Calu3 (cell line): Measurements from ENCODE around the gene RASSF6. TPM values are rescaled to one million over a fixed set of nuclear protein-coding genes. Genes with fewer than 3 reads are reported as not detected.
A peak's percentile ranks its signal among the peaks of the same experiment; 100 is the strongest.
"Not testable (repeated sequence)": the region's sequence is repeated elsewhere in the genome, so short reads cannot be mapped to it uniquely, and the experiment has no call there.

Source experiments
- BruUV-seq: library from RNA; stranded (reverse); fragments of 400-500 nt; replicated peaks from 2 replicates; lab custom pipeline; 2021; lab: Mats Ljungman, UMichigan
- CTCF ChIA-PET: fragments of 300-600 bp; sonication (Branson Sonifier 250); formaldehyde crosslinking; loops from one replicate; lab custom pipeline; 2022; ENCODE audit warnings: antibody characterized with exemption; lab: Charles Lee
- DNase-seq: peaks from one replicate; pipeline ENCODE4 v3.0.0; 2022
- H3K27ac Mint-ChIP-seq: one replicate; pipeline ENCODE4 v1.8.0; 2022; ENCODE audit warnings: mixed read lengths; ENCODE audit not compliant: unreplicated experiment
- H3K27me3 Mint-ChIP-seq: one replicate; pipeline ENCODE4 v1.8.0; 2022; ENCODE audit warnings: mixed read lengths; ENCODE audit not compliant: unreplicated experiment
- H3K36me3 Mint-ChIP-seq: one replicate; pipeline ENCODE4 v1.8.0; 2022; ENCODE audit warnings: mild to moderate bottlenecking, moderate library complexity, mixed read lengths; ENCODE audit not compliant: insufficient read depth, unreplicated experiment
- H3K4me1 Mint-ChIP-seq: one replicate; pipeline ENCODE4 v1.8.0; 2022; ENCODE audit warnings: mild to moderate bottlenecking, low read depth, mixed read lengths; ENCODE audit not compliant: unreplicated experiment
- H3K4me3 Mint-ChIP-seq: one replicate; pipeline ENCODE4 v1.8.0; 2022; ENCODE audit warnings: mild to moderate bottlenecking, low read depth, moderate library complexity, mixed read lengths; ENCODE audit not compliant: unreplicated experiment
- H3K9me3 Mint-ChIP-seq: one replicate; pipeline ENCODE4 v1.8.0; 2022; ENCODE audit warnings: low read depth, mixed read lengths; ENCODE audit not compliant: unreplicated experiment
- CTCF ChIP-seq: fragments of 200-600 bp; IDR thresholded peaks from one replicate; pipeline ENCODE4 v1.8.0; 2022; ENCODE audit warnings: antibody characterized with exemption; ENCODE audit not compliant: unreplicated experiment
- intact Hi-C: fragments of 100-400 bp; cut with micrococcal nuclease; formaldehyde crosslinking; loops from one replicate; pipeline ENCODE4 v1.10.0; 2022; ENCODE audit not compliant: unreplicated experiment
- total RNA-seq: library from RNA; stranded (reverse); gene quantifications from 2 replicates; pipeline ENCODE4 v1.2.3, GENCODE V29; 2022

The RASSF6 gene
- total RNA-seq, 1 experiment from 2014 or later = 12.8 TPM

- intact Hi-C loops = no loop called here
- CTCF ChIA-PET = no interaction called here
- no TSS peak for BruUV-seq
- Mint-ChIP-seq H3K36me3 (no peaks in the 10 kb centered on the region), H3K4me1 (peaks cover 20% of the 10 kb centered on the region), H3K4me3 (no peak overlapping the region), H3K27me3 (no peaks in the 10 kb centered on the region), H3K27ac (no peak overlapping the region), H3K9me3 (no peaks in the 10 kb centered on the region)
- no peak for DNase-seq
- no peak for TF ChIP-seq CTCF
Observed at GRCh38 chr4:73646117-73646516, 25.9 kb upstream of the RASSF6 start.

GRCh38 chr4:73631565-73632226 is 11.5 kb upstream of the RASSF6 start:
- CTCF ChIA-PET = no interaction called here
- no TSS peak for BruUV-seq
- no peaks in the 10 kb centered on the region for H3K27me3 Mint-ChIP-seq
- no peak for DNase-seq
- H3K4me1 Mint-ChIP-seq = no peaks in the 10 kb centered on the region
- intact Hi-C loops = no loop called here
- H3K4me3 Mint-ChIP-seq = no peak overlapping the region
- no peaks in the 10 kb centered on the region for H3K9me3 Mint-ChIP-seq
- H3K36me3 Mint-ChIP-seq = no peaks in the 10 kb centered on the region
- TF ChIP-seq CTCF = no peak
- no peak overlapping the region for H3K27ac Mint-ChIP-seq

GRCh38 chr4:73628834-73629233 is 8.6 kb upstream of the RASSF6 start:
- H3K27me3 Mint-ChIP-seq, H3K36me3 Mint-ChIP-seq, BruUV-seq, H3K4me1 Mint-ChIP-seq, H3K9me3 Mint-ChIP-seq, CTCF ChIA-PET, H3K4me3 Mint-ChIP-seq, DNase-seq, H3K27ac Mint-ChIP-seq, intact Hi-C loops: not testable (repeated sequence)

- no peak for DNase-seq
- intact Hi-C loops = no loop called here
- TF ChIP-seq CTCF = no peak
- BruUV-seq = no TSS peak
- Mint-ChIP-seq H3K4me1 (peaks cover 15% of the 10 kb centered on the region), H3K9me3 (no peaks in the 10 kb centered on the region), H3K27me3 (no peaks in the 10 kb centered on the region), H3K4me3 (no peak overlapping the region), H3K27ac (peak overlapping the region; percentile 90), H3K36me3 (peaks cover 15% of the 10 kb centered on the region)
- CTCF ChIA-PET = interaction anchor here (1.0 kb wide), 1 partner anchor 14 kb away, joined by 5 read pairs; no protein-coding TSS in a partner anchor
Observed at GRCh38 chr4:73621357-73621756, 1.1 kb upstream of the RASSF6 start.

- Mint-ChIP-seq H3K27ac (peak overlapping the region; percentile 90), H3K27me3 (no peaks in the 10 kb centered on the region), H3K9me3 (no peaks in the 10 kb centered on the region), H3K4me1 (peaks cover 27% of the 10 kb centered on the region), H3K4me3 (peak overlapping the region; percentile 91), H3K36me3 (peaks cover 27% of the 10 kb centered on the region)
- TSS peak; percentile 56 for BruUV-seq
- no peak for TF ChIP-seq CTCF
- DNase-seq = no peak
- CTCF ChIA-PET = interaction anchor here (1.1 kb wide), 1 partner anchor 20 kb away, joined by 3 read pairs; no protein-coding TSS in a partner anchor
- intact Hi-C loops = loop anchor here (5.0 kb wide), 1 partner anchor 33 kb away; no protein-coding TSS in a partner anchor
Observed at GRCh38 chr4:73619346-73619745, 890 bp downstream of the RASSF6 start.
